GM04504 (cell line): Measurements from ENCODE around the gene SPPL3.

Experiments
- DNase-seq: peaks from one replicate; pipeline ENCODE4 v3.0.0-alpha.2; 2012; ENCODE audit warnings: low read depth

The SPPL3 gene

DNA sequence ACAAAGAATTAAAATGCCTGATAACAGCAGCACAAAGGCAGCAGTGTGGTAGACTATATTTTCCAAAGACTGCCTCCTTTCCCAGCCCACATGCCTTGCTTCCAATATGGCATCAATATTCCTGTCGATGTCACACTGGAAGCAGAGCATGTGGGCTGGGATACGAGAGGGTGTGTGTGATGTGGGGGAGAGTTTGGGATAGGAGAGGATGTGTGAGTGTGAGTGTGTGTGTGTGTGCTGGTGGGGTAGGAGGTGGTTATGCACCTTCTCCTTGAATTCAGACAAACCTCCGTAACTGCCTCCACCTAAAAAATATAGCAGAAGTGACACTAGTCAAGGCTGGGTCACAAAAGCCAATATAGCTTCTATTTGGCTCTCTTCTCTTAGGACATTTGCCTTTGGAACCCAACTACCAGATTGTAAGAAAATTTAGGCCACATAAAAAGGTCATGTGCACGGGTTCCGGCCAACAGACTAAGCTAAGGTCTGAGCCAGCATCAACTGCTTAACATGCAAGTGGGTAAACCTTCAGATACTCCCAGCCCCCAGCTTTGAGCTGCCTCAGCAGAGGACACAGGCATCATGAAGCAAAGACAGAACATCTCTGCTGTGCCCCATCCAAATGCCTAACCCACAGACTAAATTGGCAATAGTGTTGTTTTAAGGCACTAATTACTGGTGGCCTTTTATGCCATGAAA lies 29.5 kb downstream of the SPPL3 start:
- DNase-seq, result no peak

DNA sequence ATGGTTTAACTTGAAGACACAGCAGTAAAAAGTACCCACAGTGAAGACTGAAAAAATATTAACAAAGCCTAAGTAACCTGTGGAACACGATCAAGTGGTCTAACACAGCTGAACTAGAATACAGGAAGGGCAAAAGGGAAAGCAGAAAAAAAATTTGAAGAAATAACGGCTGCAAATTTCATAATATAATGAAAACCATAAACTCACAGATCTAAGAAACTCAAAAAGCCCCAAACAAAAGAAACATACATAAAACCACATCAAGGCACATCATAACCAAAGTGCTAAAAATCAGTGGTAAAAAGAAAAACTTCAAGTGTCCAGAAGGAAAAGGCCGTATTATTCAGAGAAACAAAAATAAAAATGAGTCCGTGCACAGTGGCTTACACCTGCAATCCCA lies 30.9 kb downstream of the SPPL3 start:
- no peak for DNase-seq

DNA sequence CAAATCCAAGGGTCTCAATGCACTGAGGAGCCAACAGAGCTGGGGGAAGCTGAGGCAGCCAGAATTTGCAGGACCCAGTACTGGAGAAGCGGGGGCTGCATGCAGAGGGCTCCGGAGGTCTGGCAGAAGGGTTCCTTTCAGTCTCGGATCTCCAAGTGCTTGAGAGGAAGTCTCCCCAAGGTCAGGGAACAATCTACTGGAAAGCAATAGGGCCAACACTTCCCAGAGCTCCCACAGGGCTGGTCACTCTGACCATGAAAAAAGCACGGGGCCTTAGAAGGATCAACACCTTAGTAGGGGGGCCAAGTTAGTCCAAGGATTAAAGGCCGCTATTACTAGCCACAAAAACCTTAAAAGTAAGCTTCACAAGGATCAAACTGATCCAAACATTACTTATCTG lies 31.7 kb downstream of the SPPL3 start:
- DNase-seq, result no peak

DNA sequence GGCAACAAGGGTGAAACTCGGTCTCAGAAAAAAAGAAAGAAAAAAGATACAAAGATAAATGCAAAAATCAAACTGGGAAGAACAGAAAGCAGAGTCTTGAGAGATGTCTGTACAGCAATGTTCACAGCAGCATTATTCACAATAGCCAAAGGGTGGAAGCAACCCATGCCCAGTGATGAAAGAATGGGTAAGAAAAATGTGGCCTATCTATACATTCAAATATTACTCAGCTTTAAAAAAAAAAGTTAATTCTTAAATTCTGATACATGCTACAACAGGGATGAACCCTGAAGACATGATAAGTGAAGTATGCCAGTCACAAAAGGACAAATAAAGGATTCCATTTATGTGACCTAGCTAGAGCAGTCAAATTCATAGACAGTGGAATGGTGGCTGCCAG lies 33.7 kb downstream of the SPPL3 start:
- DNase-seq, result no peak

DNA sequence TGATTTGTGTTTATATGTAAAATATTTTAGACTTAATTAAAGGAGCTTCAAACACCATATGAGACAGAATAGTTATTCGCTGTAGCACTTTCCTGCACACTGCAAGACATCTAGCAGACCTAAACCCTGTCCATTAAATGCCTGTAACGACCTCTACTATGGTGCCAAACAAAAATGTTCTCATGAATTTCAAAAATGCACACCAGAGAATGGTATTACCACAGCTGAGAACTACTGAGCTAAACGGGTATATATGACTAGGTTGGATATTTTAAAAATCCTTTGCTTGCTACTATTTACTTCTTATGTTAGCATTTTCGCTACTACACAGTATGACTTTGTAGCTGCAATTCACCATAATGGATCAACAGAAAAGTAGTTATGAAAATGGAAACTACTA lies 34.8 kb downstream of the SPPL3 start:
- no peak for DNase-seq

DNA sequence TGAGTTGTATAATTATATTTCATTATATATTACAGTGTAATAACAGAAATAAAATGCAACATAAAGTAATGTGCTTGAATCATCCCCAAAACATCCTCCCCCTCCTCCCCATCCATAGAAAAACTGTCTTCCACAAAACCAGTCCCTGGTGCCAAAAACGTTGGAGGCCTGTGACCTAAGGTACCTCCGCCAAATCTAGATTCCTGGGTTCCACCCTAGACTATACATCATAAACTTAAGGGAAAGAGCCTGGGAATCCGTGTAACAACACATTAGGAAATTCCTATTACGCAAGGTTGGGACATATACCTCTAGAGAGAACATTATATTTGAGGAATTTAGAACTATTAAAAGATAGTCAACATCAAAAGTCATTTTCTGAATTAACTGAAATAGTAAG lies 38.0 kb downstream of the SPPL3 start:
- no peak for DNase-seq

DNA sequence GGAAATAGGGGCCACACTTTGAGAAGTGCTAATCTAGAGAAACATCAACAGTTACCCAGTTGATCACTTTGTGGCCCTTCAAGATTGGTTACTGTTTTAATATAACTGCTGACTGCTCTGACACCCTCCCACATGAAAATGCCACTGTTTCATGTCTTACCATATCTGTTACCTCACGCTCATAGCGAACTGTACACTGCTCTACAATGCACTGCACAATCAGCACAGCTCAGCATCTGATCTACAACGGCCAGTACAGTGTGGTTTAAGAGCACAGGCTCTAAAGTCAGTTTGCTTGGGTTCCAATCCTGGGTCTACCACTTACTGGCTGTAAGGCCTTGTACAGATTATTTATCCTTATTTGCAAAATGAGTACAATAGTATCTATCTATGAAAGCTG lies 39.1 kb downstream of the SPPL3 start:
- no peak for DNase-seq

DNA sequence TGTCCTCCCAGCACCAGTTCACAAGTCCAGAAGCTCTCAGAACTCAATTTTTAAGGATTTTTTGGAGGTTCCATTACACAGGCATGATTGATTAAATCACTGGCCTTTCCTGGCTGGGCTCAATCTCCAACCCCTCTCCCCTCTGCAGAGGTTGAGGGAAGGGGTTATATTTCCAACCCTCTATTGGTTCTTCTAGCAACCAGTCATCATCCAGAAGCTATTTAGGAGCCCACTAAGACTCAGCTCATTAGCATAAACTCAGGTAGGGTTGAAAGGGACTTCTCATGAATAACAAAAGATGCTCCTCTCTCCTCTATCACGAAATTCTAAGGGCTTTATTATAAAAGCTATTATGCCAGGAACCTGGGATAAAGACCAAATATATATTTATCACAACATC lies 41.5 kb downstream of the SPPL3 start:
- DNase-seq, result no peak

DNA sequence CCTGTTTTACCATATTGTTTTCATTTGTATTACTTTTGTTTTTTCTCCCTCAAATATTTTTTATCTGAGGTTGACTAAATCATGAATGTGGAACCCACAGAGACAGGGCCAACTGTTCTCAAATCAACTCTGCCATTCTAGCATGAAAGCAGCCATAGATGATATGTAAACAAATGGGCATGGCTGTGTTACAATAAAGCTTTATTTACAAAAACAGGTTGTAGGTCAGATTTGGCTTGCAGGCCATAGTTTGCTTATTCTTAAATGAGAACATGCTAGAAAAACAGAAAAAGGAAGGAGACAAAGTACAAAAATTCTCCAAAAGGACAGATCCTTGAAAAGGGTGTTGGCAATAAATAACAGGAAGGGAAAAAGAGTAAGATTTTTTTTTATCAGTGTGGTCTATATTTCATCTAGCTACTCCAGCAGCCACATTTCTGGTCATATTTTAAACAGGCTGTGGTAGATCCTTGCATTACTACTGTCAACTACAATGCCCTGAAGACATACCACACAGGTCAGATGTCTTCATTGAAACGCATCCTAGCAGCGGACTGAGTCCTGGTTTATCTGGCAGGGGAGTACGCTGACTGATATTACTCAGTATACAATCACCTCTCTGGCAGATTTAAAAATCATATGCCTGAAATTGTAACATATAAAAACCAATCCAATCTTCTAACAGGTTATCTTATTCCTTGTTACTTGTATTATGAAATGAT lies 42.9 kb downstream of the SPPL3 start:
- DNase-seq, result no peak

DNA sequence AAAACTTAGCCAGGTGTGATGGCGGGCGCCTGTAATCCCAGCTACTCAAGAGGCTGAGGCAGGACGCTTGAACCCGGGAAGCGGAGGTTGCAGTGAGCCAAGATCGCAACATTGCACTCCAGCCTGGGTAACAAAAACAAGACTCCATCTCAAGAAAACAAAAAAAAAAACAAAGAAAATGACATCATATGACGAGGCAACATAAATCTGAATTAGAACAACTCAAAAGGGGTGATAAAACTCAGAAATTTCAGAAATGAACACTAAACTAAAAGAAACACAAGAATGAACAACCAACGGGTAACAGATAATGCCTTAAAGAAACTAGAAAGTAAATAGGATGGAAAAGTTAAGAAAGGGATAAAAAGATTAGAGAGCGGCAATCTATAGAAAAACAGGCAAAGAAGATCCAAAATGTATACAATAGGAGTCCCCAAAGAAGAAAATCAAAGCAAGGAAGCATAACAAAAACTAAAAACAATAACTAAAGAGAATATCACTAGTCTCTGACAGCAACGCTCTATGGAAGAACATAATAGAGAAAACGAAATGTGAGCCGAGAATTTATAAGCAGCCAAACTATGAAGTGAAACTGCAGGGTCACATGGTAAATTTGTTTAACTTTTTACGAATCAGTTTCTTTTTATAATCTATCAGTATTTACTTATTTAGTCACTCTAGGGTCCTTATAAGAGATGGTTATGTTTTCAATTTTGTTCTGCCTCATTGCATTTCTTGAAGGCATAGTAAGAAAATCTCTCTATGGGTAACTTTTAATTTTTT lies 45.7 kb downstream of the SPPL3 start:
- no peak for DNase-seq

DNA sequence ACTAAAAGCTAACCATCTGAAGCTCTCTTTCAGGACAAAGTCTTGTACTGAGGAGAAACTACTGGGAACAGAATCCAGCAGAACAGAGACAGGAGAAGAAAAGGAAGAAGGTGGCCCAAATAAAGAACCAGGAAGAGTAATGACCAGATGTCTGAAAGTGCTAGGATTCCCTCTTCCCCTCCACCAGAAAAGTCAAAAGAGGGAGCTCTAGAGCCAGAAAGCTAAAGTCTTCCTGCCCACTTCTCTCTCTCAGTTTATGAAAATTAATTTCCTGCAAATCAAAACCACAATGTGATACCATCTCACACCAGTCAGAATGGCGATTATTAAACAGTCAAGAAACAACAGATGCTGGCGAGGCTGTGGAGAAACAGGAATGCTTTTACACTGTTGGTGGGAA lies 47.2 kb downstream of the SPPL3 start:
- DNase-seq, result no peak

DNA sequence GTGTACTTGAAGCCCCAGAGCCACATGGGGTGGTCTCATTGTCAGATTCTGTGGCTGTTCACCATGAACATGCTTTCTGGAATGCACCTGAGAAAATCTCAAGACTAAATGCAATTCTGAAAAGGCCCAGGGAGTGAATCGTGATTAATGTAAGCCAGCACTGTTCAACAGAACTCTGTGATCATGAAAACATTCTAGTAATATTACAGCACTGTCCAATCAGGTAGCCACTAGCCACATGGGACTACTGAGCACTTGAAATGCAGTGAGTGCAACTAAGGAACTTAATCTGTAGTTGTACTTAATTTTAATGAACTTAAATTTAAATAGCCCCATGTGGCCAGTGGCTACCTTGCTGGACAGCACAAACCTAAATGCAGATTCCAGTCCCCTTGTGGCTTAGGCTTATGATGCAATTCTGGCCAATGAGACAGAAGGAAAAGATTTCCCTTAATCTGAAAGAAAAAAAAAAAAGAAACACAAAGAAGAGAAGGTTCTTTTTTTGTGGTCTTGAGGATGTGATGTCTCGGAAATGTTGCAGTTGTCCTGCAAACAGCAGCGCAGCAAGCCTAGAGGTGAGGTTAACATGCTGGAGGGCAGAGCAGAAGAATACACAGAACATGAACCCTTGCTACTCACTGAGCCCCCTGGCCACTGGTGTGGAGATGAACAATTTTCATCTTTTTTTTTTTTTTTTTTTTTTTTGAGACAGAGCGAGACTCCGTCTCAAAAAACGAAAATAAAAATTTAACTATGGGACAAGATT lies 48.2 kb downstream of the SPPL3 start:
- no peak for DNase-seq

DNA sequence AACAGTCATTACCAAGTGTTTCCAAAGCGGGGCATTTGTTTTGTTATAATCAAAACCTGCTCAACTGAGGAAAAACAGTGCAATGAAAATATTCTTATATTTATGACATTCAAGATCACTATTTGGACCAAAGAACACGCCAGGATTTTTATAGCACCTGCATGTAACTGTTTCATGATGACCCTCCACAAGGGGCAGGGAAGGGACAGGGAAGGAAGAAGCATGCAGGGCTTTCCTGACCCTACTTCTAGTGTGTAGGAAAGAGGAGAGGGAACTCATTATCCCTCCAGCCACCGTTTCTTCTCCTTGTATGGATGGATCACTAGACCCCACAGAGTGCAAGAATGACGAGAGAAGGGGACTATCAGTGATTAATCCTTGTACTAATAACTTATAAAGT lies 49.4 kb downstream of the SPPL3 start:
- no peak for DNase-seq

DNA sequence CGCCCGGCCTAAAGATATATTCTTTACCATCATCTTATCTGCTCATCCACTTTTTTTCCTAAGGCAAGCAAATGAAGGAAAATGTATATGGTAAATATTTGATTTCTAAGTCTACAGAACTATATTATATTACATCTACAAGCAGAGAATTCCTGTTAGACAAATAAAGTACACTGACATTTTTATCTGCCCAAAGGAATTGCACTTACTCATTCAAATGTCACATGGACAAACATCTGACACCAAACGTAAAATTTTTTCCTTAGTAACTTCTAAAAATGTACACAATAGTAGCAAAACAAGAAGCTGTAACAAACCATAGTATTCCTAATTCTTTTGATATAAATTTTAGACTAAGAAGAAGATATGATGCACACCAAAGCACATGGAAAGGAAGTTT lies 51.0 kb downstream of the SPPL3 start:
- no peak for DNase-seq

DNA sequence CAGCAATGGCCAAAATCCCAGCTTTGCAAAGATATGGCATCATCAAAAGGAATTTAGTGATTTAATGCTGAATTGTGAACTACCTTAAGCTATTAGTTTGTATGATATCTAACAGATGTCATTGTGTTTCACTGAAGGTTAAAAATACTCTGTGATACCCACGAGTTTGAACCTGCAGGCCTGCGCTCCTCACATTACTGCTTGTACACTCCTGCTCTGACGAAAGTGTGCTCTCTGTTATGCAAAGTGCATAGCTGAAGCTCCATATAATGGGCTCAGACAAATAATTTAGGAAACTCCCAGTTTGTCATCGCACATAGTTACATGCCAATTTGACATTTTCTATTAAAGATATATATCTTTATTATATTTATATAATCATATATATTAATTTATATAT lies 52.2 kb downstream of the SPPL3 start:
- no peak for DNase-seq

DNA sequence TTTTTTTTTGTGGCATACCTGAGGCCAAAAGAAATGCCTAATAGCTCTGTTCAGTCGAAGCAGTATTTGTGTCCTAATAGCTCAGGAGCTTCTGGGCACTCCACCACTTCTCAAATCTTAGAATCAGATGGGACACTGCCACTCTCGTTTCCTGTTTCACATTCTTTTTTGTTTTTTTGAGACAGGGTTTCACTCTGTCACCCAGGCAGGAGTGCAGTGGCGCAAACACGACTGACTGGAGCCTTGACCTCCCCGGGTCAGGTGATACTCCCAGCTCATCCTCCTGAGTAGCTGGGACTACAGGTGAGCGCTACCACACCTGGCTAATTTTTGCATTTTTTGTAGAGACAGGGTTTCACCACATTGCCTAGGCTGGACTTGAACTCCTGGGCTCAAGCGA lies 52.7 kb downstream of the SPPL3 start:
- DNase-seq, result no peak

DNA sequence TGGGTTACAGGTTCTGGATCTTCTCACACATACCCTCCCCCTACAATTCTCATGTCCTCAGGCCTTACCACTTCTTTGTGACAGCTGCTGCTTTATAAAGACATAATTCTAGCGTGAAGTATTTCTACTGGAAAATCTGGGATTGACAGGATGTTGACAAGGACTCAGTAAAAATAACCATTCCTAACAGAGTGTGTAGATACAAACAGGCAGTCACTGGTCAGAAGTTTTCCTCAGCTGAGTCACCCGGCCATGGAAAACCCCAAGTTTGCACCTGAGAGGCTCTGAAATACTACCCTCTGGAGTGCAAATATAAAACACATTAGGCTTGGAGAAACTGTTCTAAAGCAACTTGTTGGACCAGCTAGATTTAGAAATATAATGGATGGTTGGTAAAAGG lies 54.4 kb downstream of the SPPL3 start:
- DNase-seq, result no peak

DNA sequence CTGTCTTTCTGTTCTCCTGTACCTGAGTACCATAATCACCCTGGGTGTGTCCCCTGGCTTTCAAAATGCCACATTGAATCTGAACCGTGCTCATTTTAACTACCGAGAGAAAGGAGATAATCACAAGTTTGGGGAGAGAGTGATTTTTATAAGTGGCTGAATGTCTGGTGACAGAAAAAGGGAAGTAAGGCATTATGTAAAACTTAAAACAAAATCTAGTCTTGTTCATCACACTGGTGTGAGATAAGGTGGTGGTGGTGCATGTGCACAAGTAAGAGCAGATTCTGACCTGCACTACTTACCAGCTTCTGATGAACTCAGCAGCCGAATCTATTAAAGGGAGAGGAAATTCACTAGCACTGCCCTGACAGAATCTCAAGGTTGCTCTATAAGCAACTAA lies 56.3 kb downstream of the SPPL3 start:
- no peak for DNase-seq

DNA sequence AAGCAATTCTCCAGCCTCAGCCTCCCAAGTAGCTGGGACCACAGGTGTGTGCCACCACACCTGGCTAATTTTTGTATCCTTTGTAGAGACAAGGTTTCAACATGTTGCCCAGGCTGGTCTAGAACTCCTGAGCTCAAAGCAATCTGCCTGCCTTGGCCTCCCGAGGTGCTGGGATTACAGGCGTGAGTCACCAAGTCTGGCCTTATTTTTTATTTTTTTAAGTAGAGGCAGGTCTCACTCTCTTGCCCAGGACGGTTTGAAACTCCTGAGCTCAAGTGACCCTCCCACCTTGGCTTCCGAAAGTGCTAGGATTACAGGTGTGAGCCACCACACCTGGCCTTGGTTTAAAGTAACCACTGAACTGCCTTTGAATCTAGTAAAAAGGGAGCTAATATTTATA lies 56.8 kb downstream of the SPPL3 start:
- DNase-seq, result no peak

DNA sequence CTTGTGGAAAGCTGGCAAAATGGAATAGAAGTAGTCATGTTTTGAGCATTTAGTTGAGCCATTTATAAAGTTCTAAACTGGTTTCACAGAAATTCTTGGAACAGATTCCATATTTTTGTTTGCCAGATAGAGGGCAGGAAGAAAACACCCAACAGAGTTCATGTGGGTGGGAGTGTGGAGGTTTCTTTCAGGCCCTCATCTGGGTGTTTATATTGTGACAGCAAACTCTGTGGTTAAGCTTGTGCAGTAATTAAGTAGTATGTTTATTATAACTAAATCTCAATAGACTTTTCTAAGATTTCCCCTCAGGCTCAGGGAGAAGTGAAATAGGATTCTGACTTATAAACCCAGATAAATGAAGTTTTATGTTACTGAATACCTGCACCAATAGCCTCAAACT lies 57.4 kb downstream of the SPPL3 start:
- no peak for DNase-seq

DNA sequence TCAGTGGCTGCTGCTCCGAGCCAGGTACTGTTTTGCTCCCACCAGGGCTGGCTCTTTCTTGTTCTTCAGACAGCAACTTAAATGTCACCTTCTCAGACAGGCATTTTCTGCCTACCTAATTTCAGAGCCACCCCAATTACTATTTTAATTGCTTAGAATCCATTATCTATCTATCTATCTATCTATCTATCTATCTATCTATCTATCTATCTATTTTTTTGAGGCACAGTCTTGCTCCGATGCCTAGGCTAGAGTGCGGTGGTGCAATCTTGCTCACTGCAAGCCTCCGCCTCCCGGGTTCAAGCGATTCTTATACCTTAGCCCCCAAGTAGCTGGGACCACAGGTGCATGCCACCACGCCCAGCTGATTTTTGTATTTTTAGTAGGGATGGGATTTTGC lies 58.5 kb downstream of the SPPL3 start:
- no peak for DNase-seq

DNA sequence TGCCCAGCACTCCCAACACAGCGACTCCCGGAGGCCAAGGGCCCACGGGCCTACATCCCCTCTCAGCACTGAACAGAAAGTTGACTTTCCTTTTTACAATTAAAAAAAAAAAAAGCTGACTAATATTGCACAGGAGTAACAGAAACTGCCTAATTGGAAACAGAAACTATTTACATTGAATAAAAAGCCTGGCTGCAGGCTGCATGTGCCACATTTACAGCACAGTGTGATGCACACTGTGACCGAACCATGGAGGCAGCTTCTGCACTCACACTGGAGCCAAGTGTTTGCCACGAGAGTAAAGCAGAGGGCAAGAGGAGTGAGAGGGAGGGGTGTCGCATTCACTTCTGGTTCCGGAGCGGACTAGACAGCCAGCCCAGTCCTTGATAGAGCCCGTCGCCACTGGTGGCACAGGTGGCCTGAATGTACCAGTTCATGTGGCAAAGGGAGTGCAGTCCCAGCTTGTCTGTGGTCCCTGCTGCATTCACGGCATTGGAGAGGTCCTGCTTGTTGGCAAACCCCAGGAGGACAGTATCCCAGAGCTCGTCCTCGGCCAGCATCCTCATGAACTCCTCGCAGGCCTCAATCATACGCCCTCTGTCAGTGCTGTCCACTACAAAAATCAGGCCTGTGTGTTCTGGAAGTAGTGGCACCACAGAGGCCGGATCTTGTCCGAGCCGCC lies 59.2 kb downstream of the SPPL3 start:
- DNase-seq, result no peak
